HG03196 (cell line): ENCODE data around the gene DECR2.
"Not testable (repeated sequence)": the region's sequence is repeated elsewhere in the genome, so short reads cannot be mapped to it uniquely, and the experiment has no call there.

ENCODE experiments used
- ATAC-seq: cut with Tn5 transposase; IDR thresholded peaks from one replicate; pipeline ENCODE4 v1.9.1; 2021; ENCODE audit not compliant: unreplicated experiment

DECR2 gene

GRCh38 chr16:398561-399339, 2.9 kb upstream of the DECR2 start:
- no peak for ATAC-seq

- ATAC-seq: no peak
Observed at GRCh38 chr16:399340-400019, 2.2 kb upstream of the DECR2 start.

- no peak for ATAC-seq
Observed at GRCh38 chr16:400061-400591, 1.6 kb upstream of the DECR2 start.

- ATAC-seq: no peak
Observed at GRCh38 chr16:404971-405486, 3.3 kb downstream of the DECR2 start.

GRCh38 chr16:405548-406506, 4.1 kb downstream of the DECR2 start:
- ATAC-seq: no peak

GRCh38 chr16:407253-407652, 5.6 kb downstream of the DECR2 start:
- ATAC-seq: no peak

- no peak for ATAC-seq
Observed at GRCh38 chr16:410516-411178, 9.0 kb downstream of the DECR2 start.

GRCh38 chr16:411576-412265, 10.0 kb downstream of the DECR2 start:
- ATAC-seq: no peak

- no peak for ATAC-seq
Observed at GRCh38 chr16:414395-415169, 12.9 kb downstream of the DECR2 start.

GRCh38 chr16:415170-415498, 13.4 kb downstream of the DECR2 start:
- ATAC-seq: not testable (repeated sequence)

GRCh38 chr16:422179-422578, 20.5 kb downstream of the DECR2 start:
- not testable (repeated sequence) for ATAC-seq

- ATAC-seq: no peak
Observed at GRCh38 chr16:424033-424622, 22.4 kb downstream of the DECR2 start.

- no peak for ATAC-seq
Observed at GRCh38 chr16:424623-425081, 23.0 kb downstream of the DECR2 start.

- ATAC-seq: peak; percentile 79
Observed at GRCh38 chr16:425082-425718, 23.5 kb downstream of the DECR2 start, which contains the start of gene RAB11FIP3. TSS of gene RAB11FIP3 (plus strand) at chr16:425649. CDS start at chr16:426007, 358 bp downstream.

- ATAC-seq: peak; percentile 28
Observed at GRCh38 chr16:425740-426114, 24.0 kb downstream of the DECR2 start.

GRCh38 chr16:426115-426905, 24.6 kb downstream of the DECR2 start:
- no peak for ATAC-seq

GRCh38 chr16:426906-427249, 25.2 kb downstream of the DECR2 start:
- ATAC-seq: no peak
